Osteoblast (primary cell): ENCODE results near the gene EPHB4. TPM values are rescaled to one million over a fixed set of nuclear protein-coding genes. Genes with fewer than 3 reads are reported as not detected.

Experiments used
- DNase-seq: peaks from one replicate; pipeline ENCODE4 v3.0.0; 2011; ENCODE audit warnings: low spot score, mixed read lengths; ENCODE audit not compliant: insufficient read length; ENCODE audit errors: missing footprints
- H2AFZ ChIP-seq: 2 replicates; pipeline ENCODE4 v1.6.0; 2011; ENCODE audit warnings: mild to moderate bottlenecking, low read length
- H3K27ac ChIP-seq: 2 replicates; pipeline ENCODE4 v1.5.1; 2011; ENCODE audit warnings: mild to moderate bottlenecking, low read depth, low read length, moderate library complexity
- H3K27me3 ChIP-seq: 2 replicates; pipeline ENCODE4 v1.6.0; 2012; ENCODE audit warnings: mild to moderate bottlenecking, control low read depth, inconsistent platforms, low read length, moderate library complexity; ENCODE audit not compliant: insufficient read depth
- H3K36me3 ChIP-seq: 2 replicates; pipeline ENCODE4 v1.5.1; 2011; ENCODE audit warnings: mild to moderate bottlenecking, low read length, control low read depth, moderate library complexity; ENCODE audit not compliant: insufficient read depth
- H3K4me1 ChIP-seq: 2 replicates; pipeline ENCODE4 v1.5.1; 2011; ENCODE audit warnings: mild to moderate bottlenecking, low read length, control low read depth, moderate library complexity; ENCODE audit not compliant: insufficient read depth
- H3K4me2 ChIP-seq: 2 replicates; pipeline ENCODE4 v1.6.0; 2011; ENCODE audit warnings: mild to moderate bottlenecking, low read length; ENCODE audit not compliant: insufficient read depth
- H3K4me3 ChIP-seq: fragments of 200-600 bp; sonication (generic); 3 replicates; pipeline ENCODE4 v1.5.1; 2012; ENCODE audit warnings: mild to moderate bottlenecking, low read length, inconsistent platforms; ENCODE audit not compliant: insufficient read depth
- H3K79me2 ChIP-seq: 2 replicates; pipeline ENCODE4 v1.6.0; 2012; ENCODE audit warnings: mild to moderate bottlenecking, low read length, control low read depth, inconsistent platforms; ENCODE audit not compliant: insufficient read depth
- H3K9me3 ChIP-seq: 2 replicates; pipeline ENCODE4 v1.5.1; 2011; ENCODE audit warnings: low read depth, low read length, control low read depth
- H4K20me1 ChIP-seq: 2 replicates; pipeline ENCODE4 v1.6.0; 2012; ENCODE audit warnings: mild to moderate bottlenecking, low read length, control low read depth; ENCODE audit not compliant: insufficient read depth
- small RNA-seq: library from RNA; depleted of rRNA; stranded (forward); fragments of <200 nt; gene quantifications from one replicate; pipeline ENCODE3, GENCODE V24; 2012
- total RNA-seq: library from RNA; depleted of rRNA; stranded (reverse); fragments of >200 nt; gene quantifications from 2 replicates; pipeline ENCODE4 v1.2.3, GENCODE V29; 2012
- TF ChIP-seq, protein P1 (sequence below): IDR thresholded peaks from 2 replicates; pipeline ENCODE4 v1.5.1; 2011; ENCODE audit warnings: mild to moderate bottlenecking, low read depth, low read length, moderate library complexity; ENCODE audit errors: extremely low read depth

EPHB4 gene
- total RNA-seq, 1 donor: 47.0 TPM

GRCh38 chr7:100753750-100754149, 73.6 kb downstream of the EPHB4 start:
- Histone ChIP-seq H3K27ac (no peak overlapping the region), H3K79me2 (no peaks in the 10 kb centered on the region), H3K36me3 (no peaks in the 10 kb centered on the region), H3K9me3 (no peaks in the 10 kb centered on the region), H3K27me3 (peaks cover 23% of the 10 kb centered on the region), H4K20me1 (no peaks in the 10 kb centered on the region), H2AFZ (no peak overlapping the region), H3K4me2 (no peak overlapping the region), H3K4me3 (no peak overlapping the region), H3K4me1 (no peaks in the 10 kb centered on the region)
- TF ChIP-seq, protein P1, sequence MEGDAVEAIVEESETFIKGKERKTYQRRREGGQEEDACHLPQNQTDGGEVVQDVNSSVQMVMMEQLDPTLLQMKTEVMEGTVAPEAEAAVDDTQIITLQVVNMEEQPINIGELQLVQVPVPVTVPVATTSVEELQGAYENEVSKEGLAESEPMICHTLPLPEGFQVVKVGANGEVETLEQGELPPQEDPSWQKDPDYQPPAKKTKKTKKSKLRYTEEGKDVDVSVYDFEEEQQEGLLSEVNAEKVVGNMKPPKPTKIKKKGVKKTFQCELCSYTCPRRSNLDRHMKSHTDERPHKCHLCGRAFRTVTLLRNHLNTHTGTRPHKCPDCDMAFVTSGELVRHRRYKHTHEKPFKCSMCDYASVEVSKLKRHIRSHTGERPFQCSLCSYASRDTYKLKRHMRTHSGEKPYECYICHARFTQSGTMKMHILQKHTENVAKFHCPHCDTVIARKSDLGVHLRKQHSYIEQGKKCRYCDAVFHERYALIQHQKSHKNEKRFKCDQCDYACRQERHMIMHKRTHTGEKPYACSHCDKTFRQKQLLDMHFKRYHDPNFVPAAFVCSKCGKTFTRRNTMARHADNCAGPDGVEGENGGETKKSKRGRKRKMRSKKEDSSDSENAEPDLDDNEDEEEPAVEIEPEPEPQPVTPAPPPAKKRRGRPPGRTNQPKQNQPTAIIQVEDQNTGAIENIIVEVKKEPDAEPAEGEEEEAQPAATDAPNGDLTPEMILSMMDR: no peak
- no peak for DNase-seq

DNA sequence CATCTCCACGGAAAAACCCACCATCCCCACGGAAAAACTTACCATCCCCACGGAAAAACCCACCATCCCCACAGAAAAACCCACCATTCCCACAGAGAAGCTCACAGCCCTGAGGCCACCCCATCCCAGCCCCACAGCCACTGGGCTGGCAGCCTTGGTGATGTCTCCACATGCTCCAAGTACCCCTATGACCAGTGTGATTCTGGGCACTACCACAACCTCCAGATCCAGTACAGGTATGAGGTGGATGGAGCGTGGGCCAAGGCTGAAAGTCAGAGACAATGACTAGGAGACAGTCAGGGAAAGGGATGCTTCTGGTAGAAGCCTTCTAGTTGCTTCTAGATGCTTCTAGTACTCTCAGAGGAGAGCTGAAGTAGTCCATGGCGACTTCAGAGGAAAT, 74.3 kb downstream of the EPHB4 start:
- H3K27me3 ChIP-seq: peaks cover 23% of the 10 kb centered on the region
- no peaks in the 10 kb centered on the region for H4K20me1 ChIP-seq
- no peaks in the 10 kb centered on the region for H3K36me3 ChIP-seq
- DNase-seq: no peak
- H2AFZ ChIP-seq: no peak overlapping the region
- TF ChIP-seq, protein P1: no peak
- H3K79me2 ChIP-seq: no peaks in the 10 kb centered on the region
- no peak overlapping the region for H3K4me3 ChIP-seq
- no peak overlapping the region for H3K27ac ChIP-seq
- H3K4me2 ChIP-seq: no peak overlapping the region
- no peaks in the 10 kb centered on the region for H3K9me3 ChIP-seq
- no peaks in the 10 kb centered on the region for H3K4me1 ChIP-seq

Small RNAs within 50 kb of the gene (small RNA-seq; reads per million reads assigned to genes)
- gene RN7SL750P: not detected

Other genes starting within 250 kb of the EPHB4 start
- gene LRCH4, start 241.4 kb downstream of the EPHB4 start, total RNA-seq: 14.5 and 18.0 TPM in 2 replicates
- under 0.01 and 0.36 TPM in 2 replicates for gene FBXO24, start 241.2 kb downstream of the EPHB4 start, total RNA-seq
- 231 and 259 TPM in 2 replicates for gene PCOLCE, start 225.2 kb downstream of the EPHB4 start, total RNA-seq
- 5.1 and 7.1 TPM in 2 replicates for gene MOSPD3, start 215.0 kb downstream of the EPHB4 start, total RNA-seq
- gene TFR2, start 186.0 kb downstream of the EPHB4 start, total RNA-seq: under 0.01 and 0.29 TPM in 2 replicates
- not detected in 2 replicates for gene ACTL6B, start 171.1 kb downstream of the EPHB4 start, total RNA-seq
- 72.7 and 84.6 TPM in 2 replicates for gene GNB2, start 153.8 kb downstream of the EPHB4 start, total RNA-seq
- 28.9 and 29.3 TPM in 2 replicates for gene GIGYF1, start 133.3 kb downstream of the EPHB4 start, total RNA-seq
- 25.7 and 27.1 TPM in 2 replicates for gene POP7, start 121.4 kb downstream of the EPHB4 start, total RNA-seq
- not detected in 2 replicates for gene EPO, start 107.1 kb downstream of the EPHB4 start, total RNA-seq
- not detected in 2 replicates for gene ZAN, start 93.9 kb downstream of the EPHB4 start, total RNA-seq
- gene SLC12A9, start 25.2 kb upstream of the EPHB4 start, total RNA-seq: 19.5 and 20.0 TPM in 2 replicates
- 115 TPM in 2 replicates for gene TRIP6, start 39.9 kb upstream of the EPHB4 start, total RNA-seq
- 31.2 and 42.0 TPM in 2 replicates for gene SRRT, start 47.6 kb upstream of the EPHB4 start, total RNA-seq
- 4.7 and 5.8 TPM in 2 replicates for gene UFSP1, start 62.2 kb upstream of the EPHB4 start, total RNA-seq
- gene ACHE, start 68.4 kb upstream of the EPHB4 start, total RNA-seq: under 0.01 TPM in 2 replicates
- gene MUC3A, start 122.0 kb upstream of the EPHB4 start, total RNA-seq: not detected in 2 replicates
- under 0.01 and 0.59 TPM in 2 replicates for gene MUC12, start 142.0 kb upstream of the EPHB4 start, total RNA-seq
- under 0.01 TPM in 1 of 2 replicates, not detected in the other for gene MUC17, start 192.6 kb upstream of the EPHB4 start, total RNA-seq